ENCODE data around the gene IL36A. TPM values are rescaled to one million over a fixed set of nuclear protein-coding genes. Genes with fewer than 3 reads are reported as not detected.

The IL36A gene
- total RNA-seq, 1 donor: not detected

DNA sequence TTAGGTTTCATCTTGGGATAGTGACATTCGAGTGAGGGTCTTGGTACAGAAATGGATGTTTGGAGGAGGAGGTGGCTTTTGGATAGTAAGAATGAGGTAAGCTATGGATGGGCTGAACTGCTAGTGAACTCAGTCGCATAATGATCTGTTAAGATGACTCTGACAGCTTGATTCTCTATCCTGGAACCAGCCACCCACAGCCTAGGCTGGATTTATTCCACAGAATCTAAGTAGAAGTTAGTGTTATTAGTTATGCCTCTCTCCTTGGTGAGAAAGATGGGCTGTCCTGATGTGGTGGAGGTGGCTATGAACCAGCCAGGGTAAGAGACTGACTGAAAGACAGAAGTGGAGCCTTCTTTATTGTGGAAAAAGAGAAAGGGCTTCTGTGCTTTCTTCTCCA, 22.4 kb downstream of the IL36A start:
- Histone ChIP-seq H3K9me3 (ENCODE audit: low read depth, low read length) (no peaks in the 10 kb centered on the region), H3K27ac (ENCODE audit: low read depth, low read length) (no peak overlapping the region), H3K27me3 (ENCODE audit: insufficient read depth, low read length) (peaks cover 65% of the 10 kb centered on the region), H3K36me3 (ENCODE audit: insufficient read depth, low read length) (no peaks in the 10 kb centered on the region), H4K20me1 (ENCODE audit: insufficient read depth, low read length) (no peaks in the 10 kb centered on the region), H3K4me2 (ENCODE audit: insufficient read depth, low read length) (no peak overlapping the region), H3K4me1 (ENCODE audit: insufficient read depth, low read length) (no peaks in the 10 kb centered on the region), H2AFZ (ENCODE audit: low read length) (no peak overlapping the region), H3K79me2 (ENCODE audit: insufficient read depth, low read length) (no peaks in the 10 kb centered on the region), H3K4me3 (ENCODE audit: insufficient read depth, low read length) (no peak overlapping the region)
- TF ChIP-seq, protein P1, sequence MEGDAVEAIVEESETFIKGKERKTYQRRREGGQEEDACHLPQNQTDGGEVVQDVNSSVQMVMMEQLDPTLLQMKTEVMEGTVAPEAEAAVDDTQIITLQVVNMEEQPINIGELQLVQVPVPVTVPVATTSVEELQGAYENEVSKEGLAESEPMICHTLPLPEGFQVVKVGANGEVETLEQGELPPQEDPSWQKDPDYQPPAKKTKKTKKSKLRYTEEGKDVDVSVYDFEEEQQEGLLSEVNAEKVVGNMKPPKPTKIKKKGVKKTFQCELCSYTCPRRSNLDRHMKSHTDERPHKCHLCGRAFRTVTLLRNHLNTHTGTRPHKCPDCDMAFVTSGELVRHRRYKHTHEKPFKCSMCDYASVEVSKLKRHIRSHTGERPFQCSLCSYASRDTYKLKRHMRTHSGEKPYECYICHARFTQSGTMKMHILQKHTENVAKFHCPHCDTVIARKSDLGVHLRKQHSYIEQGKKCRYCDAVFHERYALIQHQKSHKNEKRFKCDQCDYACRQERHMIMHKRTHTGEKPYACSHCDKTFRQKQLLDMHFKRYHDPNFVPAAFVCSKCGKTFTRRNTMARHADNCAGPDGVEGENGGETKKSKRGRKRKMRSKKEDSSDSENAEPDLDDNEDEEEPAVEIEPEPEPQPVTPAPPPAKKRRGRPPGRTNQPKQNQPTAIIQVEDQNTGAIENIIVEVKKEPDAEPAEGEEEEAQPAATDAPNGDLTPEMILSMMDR (IDR thresholded peaks at IDR 0.05; ENCODE audit: extremely low read depth, low read depth, low read length): no peak
- DNase-seq (ENCODE audit: insufficient read length, low spot score, missing footprints): no peak

DNA sequence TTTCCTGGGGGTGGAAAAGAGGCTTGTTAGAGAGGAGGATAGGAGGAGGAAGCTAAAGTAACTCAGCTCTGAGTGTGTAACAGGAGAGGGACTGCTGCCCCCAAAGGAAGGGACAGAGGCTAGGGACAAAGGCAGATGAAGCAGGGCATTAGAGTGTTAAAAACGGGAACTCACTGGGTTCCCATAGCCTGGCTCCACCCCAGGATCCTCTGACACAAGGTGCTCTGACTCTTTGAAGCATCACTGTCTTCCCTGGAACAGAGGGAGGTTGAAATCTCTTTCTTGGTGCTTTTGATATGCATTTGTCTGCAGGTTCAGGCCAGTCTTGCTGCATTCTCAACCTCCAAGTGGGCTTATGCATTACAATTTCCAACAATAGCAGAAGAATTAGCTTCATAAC, 22.9 kb downstream of the IL36A start:
- no peaks in the 10 kb centered on the region for H3K36me3 ChIP-seq (ENCODE audit: insufficient read depth, low read length)
- H3K9me3 ChIP-seq (ENCODE audit: low read depth, low read length): no peaks in the 10 kb centered on the region
- no peak overlapping the region for H2AFZ ChIP-seq (ENCODE audit: low read length)
- no peak overlapping the region for H3K4me3 ChIP-seq (ENCODE audit: insufficient read depth, low read length)
- TF ChIP-seq, protein P1 (IDR thresholded peaks at IDR 0.05; ENCODE audit: extremely low read depth, low read depth, low read length): no peak
- H4K20me1 ChIP-seq (ENCODE audit: insufficient read depth, low read length): no peaks in the 10 kb centered on the region
- H3K4me1 ChIP-seq (ENCODE audit: insufficient read depth, low read length): no peaks in the 10 kb centered on the region
- no peak for DNase-seq (ENCODE audit: insufficient read length, low spot score, missing footprints)
- H3K4me2 ChIP-seq (ENCODE audit: insufficient read depth, low read length): no peak overlapping the region
- no peaks in the 10 kb centered on the region for H3K79me2 ChIP-seq (ENCODE audit: insufficient read depth, low read length)
- H3K27ac ChIP-seq (ENCODE audit: low read depth, low read length): no peak overlapping the region
- peaks cover 62% of the 10 kb centered on the region for H3K27me3 ChIP-seq (ENCODE audit: insufficient read depth, low read length)

- Histone ChIP-seq H4K20me1 (ENCODE audit: insufficient read depth, low read length) (no peaks in the 10 kb centered on the region), H3K4me1 (ENCODE audit: insufficient read depth, low read length) (no peaks in the 10 kb centered on the region), H2AFZ (ENCODE audit: low read length) (no peak overlapping the region), H3K27ac (ENCODE audit: low read depth, low read length) (no peak overlapping the region), H3K27me3 (ENCODE audit: insufficient read depth, low read length) (peaks cover 48% of the 10 kb centered on the region), H3K9me3 (ENCODE audit: low read depth, low read length) (no peaks in the 10 kb centered on the region), H3K4me2 (ENCODE audit: insufficient read depth, low read length) (no peak overlapping the region), H3K4me3 (ENCODE audit: insufficient read depth, low read length) (no peak overlapping the region), H3K79me2 (ENCODE audit: insufficient read depth, low read length) (no peaks in the 10 kb centered on the region), H3K36me3 (ENCODE audit: insufficient read depth, low read length) (no peaks in the 10 kb centered on the region)
- TF ChIP-seq, protein P1 (IDR thresholded peaks at IDR 0.05; ENCODE audit: extremely low read depth, low read depth, low read length): no peak
- no peak for DNase-seq (ENCODE audit: insufficient read length, low spot score, missing footprints)
Measured at GRCh38 chr2:113032737-113033136, 27.5 kb downstream of the IL36A start.

DNA sequence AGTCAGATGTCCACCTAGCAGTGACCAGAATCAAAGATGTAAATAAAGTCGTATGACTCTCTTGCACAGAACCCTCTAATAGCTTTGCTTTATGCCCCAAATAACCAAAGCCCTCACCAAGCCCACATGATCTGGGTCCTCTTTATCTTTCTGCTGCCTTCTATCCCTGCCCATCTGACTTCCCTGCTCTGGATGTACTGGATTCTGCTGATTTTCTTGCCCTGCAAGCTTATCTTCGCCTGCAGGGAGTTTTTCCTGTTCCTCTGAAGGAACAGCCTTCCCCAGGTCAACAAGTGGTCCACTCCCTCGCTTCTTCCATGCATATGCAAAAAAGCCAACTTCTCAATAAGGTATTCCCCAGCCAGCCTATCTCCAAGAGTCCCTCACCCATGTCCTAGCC, 28.8 kb downstream of the IL36A start:
- no peak for DNase-seq (ENCODE audit: insufficient read length, low spot score, missing footprints)
- Histone ChIP-seq H3K27me3 (ENCODE audit: insufficient read depth, low read length) (peaks cover 50% of the 10 kb centered on the region), H3K4me2 (ENCODE audit: insufficient read depth, low read length) (no peak overlapping the region), H3K4me1 (ENCODE audit: insufficient read depth, low read length) (no peaks in the 10 kb centered on the region), H3K79me2 (ENCODE audit: insufficient read depth, low read length) (no peaks in the 10 kb centered on the region), H3K9me3 (ENCODE audit: low read depth, low read length) (no peaks in the 10 kb centered on the region), H3K36me3 (ENCODE audit: insufficient read depth, low read length) (no peaks in the 10 kb centered on the region), H2AFZ (ENCODE audit: low read length) (no peak overlapping the region), H4K20me1 (ENCODE audit: insufficient read depth, low read length) (no peaks in the 10 kb centered on the region), H3K4me3 (ENCODE audit: insufficient read depth, low read length) (no peak overlapping the region), H3K27ac (ENCODE audit: low read depth, low read length) (no peak overlapping the region)
- TF ChIP-seq, protein P1 (IDR thresholded peaks at IDR 0.05; ENCODE audit: extremely low read depth, low read depth, low read length): no peak

Measured in osteoblast (primary cell).